RWPE1 (cell line): ENCODE results near the gene SLC7A6.

Experiments
- CTCF ChIA-PET: fragments of 350-600 bp; sonication (Branson Sonifier 250); formaldehyde crosslinking; extraction: SDS; loops from one replicate; lab custom pipeline; 2021; lab: Yijun Ruan, JAX
- POLR2A ChIA-PET: fragments of 400-600 bp; formaldehyde crosslinking; extraction: SDS; loops from one replicate; lab custom pipeline; 2020; ENCODE audit warnings: antibody characterized with exemption; ENCODE audit not compliant: low non-redundant PET; lab: Yijun Ruan, JAX
- DNase-seq: peaks from one replicate; pipeline ENCODE4 v3.0.0; 2012; ENCODE audit warnings: low spot score
- H3K27ac ChIP-seq: fragments of 450-650 bp; 2 replicates; pipeline ENCODE4 v1.5.1; 2017
- CTCF ChIP-seq: fragments of 450-650 bp; conservative IDR thresholded peaks from 2 replicates; pipeline ENCODE4 v1.5.1; 2017; ENCODE audit warnings: low read depth, mild to moderate bottlenecking

Gene SLC7A6

DNA sequence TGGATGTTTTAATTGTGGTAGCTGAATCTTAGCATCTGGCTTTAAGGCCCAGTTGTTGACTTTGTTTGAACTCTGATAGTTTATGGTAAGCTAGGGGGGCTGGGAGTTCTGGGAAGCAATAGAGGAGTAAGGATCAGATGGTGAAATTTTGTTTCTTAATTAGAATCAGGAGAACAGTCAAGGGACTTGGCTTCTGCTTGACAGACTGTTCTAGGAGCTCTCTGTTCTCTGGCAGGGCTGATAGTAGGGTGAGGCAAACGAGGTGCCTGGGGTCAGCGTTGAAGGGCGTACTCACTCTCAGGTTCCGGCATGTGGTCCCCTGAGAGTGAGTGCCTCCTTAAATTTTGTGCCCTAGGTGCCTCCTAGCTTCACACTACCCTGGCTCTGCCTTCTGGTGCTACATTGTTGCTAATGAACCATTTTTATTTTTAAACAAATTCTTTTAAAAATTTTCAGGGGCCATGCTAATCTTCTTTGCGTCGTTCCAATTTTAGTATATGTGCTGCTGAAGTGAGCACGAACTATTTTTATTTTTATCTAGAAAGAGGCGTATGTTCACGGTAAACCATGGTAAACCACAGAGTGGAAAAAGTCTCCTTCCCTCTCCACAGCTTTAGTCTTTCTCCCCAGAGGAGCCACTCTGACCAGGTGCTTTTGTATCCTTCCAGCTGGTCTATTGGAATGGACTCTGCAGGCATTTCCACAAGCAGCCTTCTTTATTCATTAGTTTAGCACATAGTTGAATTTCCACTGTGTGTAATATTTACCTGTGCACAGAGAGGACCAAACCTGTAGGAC, 19.7 kb downstream of the SLC7A6 start:
- no peak for DNase-seq
- TF ChIP-seq CTCF, result no peak
- no peak overlapping the region for H3K27ac ChIP-seq
- ChIA-PET POLR2A (no interaction called here), CTCF (interaction anchor here (0.6 to 0.7 kb wide), 2 partner anchors 20 to 40 kb away, joined by 4 to 5 read pairs; partner anchors contain the start of gene SLC7A6)

- no peak for TF ChIP-seq CTCF
- ChIA-PET CTCF (interaction anchor here (0.6 to 1.0 kb wide), 4 partner anchors 21 to 1044 kb away, joined by 3 to 5 read pairs (median 4); partner anchors contain the start of gene SLC7A6), POLR2A (interaction anchor here (0.5 kb wide), 1 partner anchor 846 kb away, joined by 7 read pairs; no protein-coding TSS in a partner anchor)
- DNase-seq, result no peak
- H3K27ac ChIP-seq, result no peak overlapping the region
Measured at GRCh38 chr16:68284847-68285246, 20.5 kb downstream of the SLC7A6 start.

DNA sequence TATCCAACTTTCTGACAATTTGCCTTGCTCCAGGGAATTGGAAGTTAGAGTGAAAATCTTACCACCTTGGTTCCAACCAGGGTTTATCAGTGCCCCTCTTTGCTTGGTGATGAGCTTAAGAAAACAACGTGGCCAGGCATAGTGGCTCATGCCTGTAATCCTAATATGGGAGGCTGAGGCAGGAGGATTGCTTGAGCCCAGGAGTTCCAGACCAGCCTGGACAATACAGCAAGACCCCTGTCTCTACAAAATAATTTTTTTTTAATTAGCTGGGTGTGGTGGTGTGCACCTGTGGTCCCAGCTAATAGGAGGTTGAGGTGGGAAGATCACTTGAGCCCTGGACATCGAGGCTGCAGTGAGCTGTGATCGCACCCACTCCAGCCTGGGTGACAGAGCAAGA, 21.4 kb downstream of the SLC7A6 start:
- POLR2A ChIA-PET, result no interaction called here
- TF ChIP-seq CTCF, result no peak
- DNase-seq, result no peak
- no peak overlapping the region for H3K27ac ChIP-seq
- CTCF ChIA-PET, result interaction anchor here (0.5 to 1.0 kb wide), 3 partner anchors 11 to 152 kb away, joined by 3 read pairs; partner anchors contain the start of gene SLC7A6

- no peak for DNase-seq
- ChIA-PET CTCF (interaction anchor here (0.6 to 2.8 kb wide), 3 partner anchors 22 to 443 kb away, joined by 3 to 12 read pairs (median 4); partner anchors contain the start of gene SLC7A6), POLR2A (no interaction called here)
- H3K27ac ChIP-seq, result no peak overlapping the region
- TF ChIP-seq CTCF, result no peak
Measured at GRCh38 chr16:68286153-68287074, 22.1 kb downstream of the SLC7A6 start.

GRCh38 chr16:68287276-68288251, 23.2 kb downstream of the SLC7A6 start:
- ChIA-PET POLR2A (interaction anchor here (0.7 kb wide), 1 partner anchor 23 kb away, joined by 3 read pairs; the partner anchor contains the start of gene SLC7A6), CTCF (interaction anchor here (0.6 to 2.8 kb wide), 4 partner anchors 24 to 293 kb away, joined by 3 to 12 read pairs (median 5); partner anchors contain the start of gene SLC7A6)
- H3K27ac ChIP-seq, result peak overlapping the region; percentile 65

More at GRCh38 chr16:68287276-68288251, 23.2 kb downstream of the SLC7A6 start:
- no peak for TF ChIP-seq CTCF
- DNase-seq, result peak; percentile 62
